Ascending aorta (tissue), 2 donors: ENCODE measurements around the gene ALOX12. TPM values are rescaled to one million over a fixed set of nuclear protein-coding genes. Genes with fewer than 3 reads are reported as not detected.

ENCODE experiments used
- DNase-seq, 2 donors: peaks; one replicate each; pipeline ENCODE4 v3.0.0-alpha.2; 2019; ENCODE audit warnings: low spot score in 2 of 2
- H3K27ac ChIP-seq, 2 donors: fragments of 200-600 bp; sonication (generic); one replicate each; pipeline ENCODE4 v1.5.1; 2016 to 2017; ENCODE audit warnings: mild to moderate bottlenecking in 1 of 2
- H3K27me3 ChIP-seq: fragments of 200-600 bp; sonication (generic); one replicate; pipeline ENCODE4 v1.5.1; 2017
- H3K36me3 ChIP-seq, 2 donors: fragments of 200-600 bp; sonication (generic); one replicate each; pipeline ENCODE4 v1.5.1; 2016
- H3K4me1 ChIP-seq, 2 donors: fragments of 200-600 bp; sonication (generic); one replicate each; pipeline ENCODE4 v1.5.1; 2016 to 2017; ENCODE audit warnings: mild to moderate bottlenecking in 1 of 2
- H3K4me3 ChIP-seq, 2 donors: fragments of 200-600 bp; sonication (generic); one replicate each; pipeline ENCODE4 v1.5.1; 2016 to 2017; ENCODE audit warnings: mild to moderate bottlenecking in 1 of 2
- H3K9me3 ChIP-seq, 2 donors: fragments of 200-600 bp; sonication (generic); one replicate each; pipeline ENCODE4 v1.5.1; 2016
- intact Hi-C: fragments of 100-400 bp; cut with DNase I; formaldehyde crosslinking; loops from one replicate; pipeline ENCODE4 v1.15.1; 2023
- total RNA-seq: library from RNA; depleted of rRNA; stranded (reverse); fragments of >200 nt; gene quantifications from one replicate; pipeline ENCODE4 v1.1.0, GENCODE V29; 2016
- TF ChIP-seq, protein P1 (sequence below), 3 experiments: fragments of 200-600 bp in 2 of 3; fragments of 450-650 bp in 1 of 3; sonication (generic) in 2 of 3; IDR thresholded peaks; one replicate each; pipeline ENCODE4 v1.5.1; 2016 to 2019; ENCODE audit warnings: antibody characterized with exemption in 3 of 3, mild to moderate bottlenecking in 1 of 3, moderate library complexity in 1 of 3

The ALOX12 gene
- total RNA-seq, 1 donor from 2014 or later, result not detected

- intact Hi-C loops, result loop anchor here (10.0 kb wide), 5 partner anchors 262 to 1822 kb away; partner anchors contain the start of genes NUP88, PIMREG, XAF1 and ZNF594
- peak in 1 of 2 donors; percentile 61 for DNase-seq
- H3K36me3 ChIP-seq, result peaks cover 6 to 8% of the 10 kb centered on the region in 2 donors
- TF ChIP-seq, protein P1, sequence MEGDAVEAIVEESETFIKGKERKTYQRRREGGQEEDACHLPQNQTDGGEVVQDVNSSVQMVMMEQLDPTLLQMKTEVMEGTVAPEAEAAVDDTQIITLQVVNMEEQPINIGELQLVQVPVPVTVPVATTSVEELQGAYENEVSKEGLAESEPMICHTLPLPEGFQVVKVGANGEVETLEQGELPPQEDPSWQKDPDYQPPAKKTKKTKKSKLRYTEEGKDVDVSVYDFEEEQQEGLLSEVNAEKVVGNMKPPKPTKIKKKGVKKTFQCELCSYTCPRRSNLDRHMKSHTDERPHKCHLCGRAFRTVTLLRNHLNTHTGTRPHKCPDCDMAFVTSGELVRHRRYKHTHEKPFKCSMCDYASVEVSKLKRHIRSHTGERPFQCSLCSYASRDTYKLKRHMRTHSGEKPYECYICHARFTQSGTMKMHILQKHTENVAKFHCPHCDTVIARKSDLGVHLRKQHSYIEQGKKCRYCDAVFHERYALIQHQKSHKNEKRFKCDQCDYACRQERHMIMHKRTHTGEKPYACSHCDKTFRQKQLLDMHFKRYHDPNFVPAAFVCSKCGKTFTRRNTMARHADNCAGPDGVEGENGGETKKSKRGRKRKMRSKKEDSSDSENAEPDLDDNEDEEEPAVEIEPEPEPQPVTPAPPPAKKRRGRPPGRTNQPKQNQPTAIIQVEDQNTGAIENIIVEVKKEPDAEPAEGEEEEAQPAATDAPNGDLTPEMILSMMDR (IDR thresholded peaks at IDR 0.05), result no peak
- H3K9me3 ChIP-seq, result no peaks in the 10 kb centered on the region
- peaks cover 27 to 43% of the 10 kb centered on the region in 2 donors for H3K4me1 ChIP-seq
- peak overlapping the region; percentile 55 to 72 for H3K4me3 ChIP-seq
- H3K27me3 ChIP-seq, result peaks cover under 1% of the 10 kb centered on the region
- H3K27ac ChIP-seq, result peak overlapping the region; percentile 98 to 99
Measured at GRCh38 chr17:7016886-7017826, 21.3 kb downstream of the ALOX12 start.

DNA sequence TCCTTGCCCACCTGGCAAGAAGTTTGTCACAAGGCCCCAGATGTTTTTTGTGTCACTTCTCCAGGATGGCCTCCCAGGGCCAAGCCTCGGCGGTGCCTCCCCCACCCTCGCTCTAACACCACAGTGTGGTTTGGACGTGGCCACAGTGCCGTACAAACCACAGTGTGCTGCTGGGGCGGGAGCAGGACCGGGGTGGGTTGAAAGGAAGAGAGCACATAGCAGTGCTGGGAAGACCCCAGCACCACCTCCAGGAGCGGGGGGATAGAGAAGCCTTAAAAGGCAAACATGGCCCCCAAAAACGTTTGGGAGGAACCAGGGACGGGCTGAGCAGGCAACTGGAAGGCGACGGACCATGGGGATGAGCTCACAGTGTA lies 22.0 kb downstream of the ALOX12 start:
- peak in 1 of 2 donors; percentile 63 for DNase-seq
- Histone ChIP-seq H3K9me3 (no peaks in the 10 kb centered on the region), H3K27me3 (peaks cover 7% of the 10 kb centered on the region), H3K27ac (peak overlapping the region; percentile 98 to 99), H3K4me3 (peak overlapping the region; percentile 55 to 72), H3K4me1 (peaks cover 27 to 43% of the 10 kb centered on the region in 2 donors), H3K36me3 (peaks cover 6 to 8% of the 10 kb centered on the region in 2 donors)
- TF ChIP-seq, protein P1 (IDR thresholded peaks at IDR 0.05), result no peak
- intact Hi-C loops, result loop anchor here (10.0 kb wide), 5 partner anchors 263 to 1823 kb away; partner anchors contain the start of genes NUP88, PIMREG, XAF1 and ZNF594

- Histone ChIP-seq H3K4me1 (peaks cover 26 to 44% of the 10 kb centered on the region in 2 donors), H3K27ac (peak overlapping the region; percentile 98 to 99), H3K27me3 (peaks cover 14% of the 10 kb centered on the region), H3K4me3 (peak overlapping the region; percentile 55 to 72), H3K36me3 (peaks cover 6 to 8% of the 10 kb centered on the region in 2 donors), H3K9me3 (no peaks in the 10 kb centered on the region)
- TF ChIP-seq, protein P1 (IDR thresholded peaks at IDR 0.05), result no peak
- DNase-seq, result peak in 1 of 2 donors; percentile 85
- intact Hi-C loops, result loop anchor here (10.0 kb wide), 5 partner anchors 264 to 1824 kb away; partner anchors contain the start of genes NUP88, PIMREG, XAF1 and ZNF594
Measured at GRCh38 chr17:7018331-7018964, 22.6 kb downstream of the ALOX12 start.

DNA sequence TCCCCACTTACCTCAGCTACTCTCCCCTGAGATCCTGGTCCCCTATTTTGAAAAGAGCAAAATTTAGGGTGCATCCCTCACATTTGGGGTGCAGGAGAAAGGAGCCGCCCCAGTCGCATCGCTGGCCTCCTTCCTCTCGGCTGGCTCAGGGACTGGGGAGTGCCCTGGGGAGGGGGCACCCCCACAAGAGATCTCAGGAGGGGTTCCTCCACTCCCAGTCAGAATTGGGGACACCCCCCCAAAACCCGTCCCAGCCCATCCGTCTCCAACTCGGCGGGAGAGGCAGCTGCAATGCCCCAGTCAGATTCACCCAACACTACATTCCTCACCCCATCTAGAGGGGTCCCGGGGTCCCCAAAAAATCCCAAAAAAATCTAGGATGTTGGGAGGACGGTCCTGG lies 23.5 kb downstream of the ALOX12 start:
- peaks cover 18 to 41% of the 10 kb centered on the region in 2 donors for H3K4me1 ChIP-seq
- no peaks in the 10 kb centered on the region for H3K9me3 ChIP-seq
- intact Hi-C loops, result loop anchor here (10.0 kb wide), 5 partner anchors 265 to 1825 kb away; partner anchors contain the start of genes NUP88, PIMREG, XAF1 and ZNF594
- peak in 1 of 2 donors; percentile 67 for DNase-seq
- peaks cover 6 to 8% of the 10 kb centered on the region in 2 donors for H3K36me3 ChIP-seq
- peak overlapping the region; percentile 55 to 72 for H3K4me3 ChIP-seq
- peaks cover 14% of the 10 kb centered on the region for H3K27me3 ChIP-seq
- H3K27ac ChIP-seq, result peak overlapping the region; percentile 98 to 99
- TF ChIP-seq, protein P1 (IDR thresholded peaks at IDR 0.05), result no peak

GRCh38 chr17:7019839-7020519 lies 24.1 kb downstream of the ALOX12 start:
- H3K4me3 ChIP-seq, result peak overlapping the region; percentile 55 to 72
- H3K27ac ChIP-seq, result peak overlapping the region; percentile 98 to 99
- intact Hi-C loops, result loop anchor here (5.0 to 10.0 kb wide), 7 partner anchors 108 to 1825 kb away; partner anchors contain the start of genes NUP88, PIMREG, XAF1 and ZNF594
- H3K4me1 ChIP-seq, result peaks cover 17 to 41% of the 10 kb centered on the region in 2 donors
- H3K9me3 ChIP-seq, result no peaks in the 10 kb centered on the region
- TF ChIP-seq, protein P1 (IDR thresholded peaks at IDR 0.05), result no peak
- H3K27me3 ChIP-seq, result peaks cover 14% of the 10 kb centered on the region
- peak in 1 of 2 donors; percentile 73 for DNase-seq
- H3K36me3 ChIP-seq, result peaks cover 6 to 8% of the 10 kb centered on the region in 2 donors
